Measurements from ENCODE around the gene LIAS. TPM values are rescaled to one million over a fixed set of nuclear protein-coding genes. Genes with fewer than 3 reads are reported as not detected.

LIAS gene
- total and polyA plus RNA-seq, 10 of the 15 experiments (the other 5 are each of a cell fraction or from before 2014, with no cell fraction given): 17.9 to 32.3 (median 26.4) TPM

DNA sequence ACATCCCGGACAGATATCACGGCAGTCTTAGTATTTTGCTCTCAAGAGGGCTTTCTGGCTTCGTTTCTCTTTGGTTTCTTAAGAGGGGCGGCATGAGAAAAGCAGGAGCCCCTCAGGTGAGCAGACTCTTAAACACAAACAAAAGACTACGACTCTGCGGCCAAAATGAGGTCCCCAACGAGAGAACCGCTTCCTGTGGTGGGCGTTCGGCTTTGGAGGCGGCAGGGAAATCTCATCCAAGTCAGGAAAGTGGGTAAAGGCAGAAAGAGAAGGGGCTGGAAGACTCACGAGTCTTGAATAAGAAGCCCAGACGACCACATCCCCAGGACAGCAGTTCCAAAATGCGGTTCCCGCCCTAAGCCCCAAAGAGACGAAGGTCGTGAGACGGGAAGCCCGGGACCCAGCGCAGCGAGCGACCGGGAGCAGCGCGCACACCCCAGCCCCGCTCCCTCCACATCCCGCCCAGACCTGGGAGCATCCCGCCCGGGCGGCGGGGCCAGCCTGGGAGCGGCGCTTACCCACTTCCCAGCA, 68.0 kb downstream of the LIAS start (continued):
- TF ChIP-seq BCL11A (IDR thresholded peaks at IDR 0.05; ENCODE audit: low read depth, low read length) (no peak), SUPT20H (IDR thresholded peaks at IDR 0.05; ENCODE audit: borderline replicate concordance, control insufficient read depth, low read depth, low read length) (no peak), NFXL1 (IDR thresholded peaks at IDR 0.05; ENCODE audit: borderline replicate concordance) (no peak), CBFB (IDR thresholded peaks at IDR 0.05; ENCODE audit: low read depth) (no peak), BHLHE40 (IDR thresholded peaks at IDR 0.05; ENCODE audit: borderline replicate concordance in 1 of 2, low read depth in 2 of 2, low read length in 1 of 2) (no peak), CHD4 (IDR thresholded peaks at IDR 0.05) (0 out of 2 replicates have a peak, but pooled peaks have one; percentile 10), SMAD5 (IDR thresholded peaks at IDR 0.05; ENCODE audit: low read depth) (no peak), GABPA (IDR thresholded peaks at IDR 0.05; ENCODE audit: low read depth) (0 out of 2 replicates have a peak, but pooled peaks have one; percentile 16), SRF (IDR thresholded peaks at IDR 0.05; ENCODE audit: low read depth in 2 of 2, low read length in 2 of 2) (no peak)
- TF ChIP-seq, protein P1, sequence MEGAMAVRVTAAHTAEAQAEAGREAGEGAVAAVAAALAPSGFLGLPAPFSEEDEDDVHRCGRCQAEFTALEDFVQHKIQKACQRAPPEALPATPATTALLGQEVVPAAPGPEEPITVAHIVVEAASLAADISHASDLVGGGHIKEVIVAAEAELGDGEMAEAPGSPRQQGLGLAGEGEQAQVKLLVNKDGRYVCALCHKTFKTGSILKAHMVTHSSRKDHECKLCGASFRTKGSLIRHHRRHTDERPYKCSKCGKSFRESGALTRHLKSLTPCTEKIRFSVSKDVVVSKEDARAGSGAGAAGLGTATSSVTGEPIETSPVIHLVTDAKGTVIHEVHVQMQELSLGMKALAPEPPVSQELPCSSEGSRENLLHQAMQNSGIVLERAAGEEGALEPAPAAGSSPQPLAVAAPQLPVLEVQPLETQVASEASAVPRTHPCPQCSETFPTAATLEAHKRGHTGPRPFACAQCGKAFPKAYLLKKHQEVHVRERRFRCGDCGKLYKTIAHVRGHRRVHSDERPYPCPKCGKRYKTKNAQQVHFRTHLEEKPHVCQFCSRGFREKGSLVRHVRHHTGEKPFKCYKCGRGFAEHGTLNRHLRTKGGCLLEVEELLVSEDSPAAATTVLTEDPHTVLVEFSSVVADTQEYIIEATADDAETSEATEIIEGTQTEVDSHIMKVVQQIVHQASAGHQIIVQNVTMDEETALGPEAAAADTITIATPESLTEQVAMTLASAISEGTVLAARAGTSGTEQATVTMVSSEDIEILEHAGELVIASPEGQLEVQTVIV (IDR thresholded peaks at IDR 0.05; ENCODE audit: borderline replicate concordance, partially characterized antibody): no peak
- TF ChIP-seq, protein P2, sequence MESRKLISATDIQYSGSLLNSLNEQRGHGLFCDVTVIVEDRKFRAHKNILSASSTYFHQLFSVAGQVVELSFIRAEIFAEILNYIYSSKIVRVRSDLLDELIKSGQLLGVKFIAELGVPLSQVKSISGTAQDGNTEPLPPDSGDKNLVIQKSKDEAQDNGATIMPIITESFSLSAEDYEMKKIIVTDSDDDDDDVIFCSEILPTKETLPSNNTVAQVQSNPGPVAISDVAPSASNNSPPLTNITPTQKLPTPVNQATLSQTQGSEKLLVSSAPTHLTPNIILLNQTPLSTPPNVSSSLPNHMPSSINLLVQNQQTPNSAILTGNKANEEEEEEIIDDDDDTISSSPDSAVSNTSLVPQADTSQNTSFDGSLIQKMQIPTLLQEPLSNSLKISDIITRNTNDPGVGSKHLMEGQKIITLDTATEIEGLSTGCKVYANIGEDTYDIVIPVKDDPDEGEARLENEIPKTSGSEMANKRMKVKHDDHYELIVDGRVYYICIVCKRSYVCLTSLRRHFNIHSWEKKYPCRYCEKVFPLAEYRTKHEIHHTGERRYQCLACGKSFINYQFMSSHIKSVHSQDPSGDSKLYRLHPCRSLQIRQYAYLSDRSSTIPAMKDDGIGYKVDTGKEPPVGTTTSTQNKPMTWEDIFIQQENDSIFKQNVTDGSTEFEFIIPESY (IDR thresholded peaks at IDR 0.05): no peak
- TF ChIP-seq, protein P3, sequence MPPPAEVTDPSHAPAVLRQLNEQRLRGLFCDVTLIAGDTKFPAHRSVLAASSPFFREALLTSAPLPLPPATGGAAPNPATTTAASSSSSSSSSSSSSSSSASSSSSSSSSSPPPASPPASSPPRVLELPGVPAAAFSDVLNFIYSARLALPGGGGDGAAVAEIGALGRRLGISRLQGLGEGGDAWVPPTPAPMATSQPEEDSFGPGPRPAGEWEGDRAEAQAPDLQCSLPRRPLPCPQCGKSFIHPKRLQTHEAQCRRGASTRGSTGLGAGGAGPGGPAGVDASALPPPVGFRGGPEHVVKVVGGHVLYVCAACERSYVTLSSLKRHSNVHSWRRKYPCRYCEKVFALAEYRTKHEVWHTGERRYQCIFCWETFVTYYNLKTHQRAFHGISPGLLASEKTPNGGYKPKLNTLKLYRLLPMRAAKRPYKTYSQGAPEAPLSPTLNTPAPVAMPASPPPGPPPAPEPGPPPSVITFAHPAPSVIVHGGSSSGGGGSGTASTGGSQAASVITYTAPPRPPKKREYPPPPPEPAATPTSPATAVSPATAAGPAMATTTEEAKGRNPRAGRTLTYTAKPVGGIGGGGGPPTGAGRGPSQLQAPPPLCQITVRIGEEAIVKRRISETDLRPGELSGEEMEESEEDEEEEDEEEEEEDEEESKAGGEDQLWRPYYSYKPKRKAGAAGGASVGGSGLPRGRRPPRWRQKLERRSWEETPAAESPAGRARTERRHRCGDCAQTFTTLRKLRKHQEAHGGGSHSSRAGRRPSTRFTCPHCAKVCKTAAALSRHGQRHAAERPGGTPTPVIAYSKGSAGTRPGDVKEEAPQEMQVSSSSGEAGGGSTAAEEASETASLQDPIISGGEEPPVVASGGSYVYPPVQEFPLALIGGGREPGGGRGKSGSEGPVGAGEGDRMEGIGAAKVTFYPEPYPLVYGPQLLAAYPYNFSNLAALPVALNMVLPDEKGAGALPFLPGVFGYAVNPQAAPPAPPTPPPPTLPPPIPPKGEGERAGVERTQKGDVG (CRISPR knock-in tag; IDR thresholded peaks at IDR 0.05): no peak
- TF ChIP-seq, protein P4, sequence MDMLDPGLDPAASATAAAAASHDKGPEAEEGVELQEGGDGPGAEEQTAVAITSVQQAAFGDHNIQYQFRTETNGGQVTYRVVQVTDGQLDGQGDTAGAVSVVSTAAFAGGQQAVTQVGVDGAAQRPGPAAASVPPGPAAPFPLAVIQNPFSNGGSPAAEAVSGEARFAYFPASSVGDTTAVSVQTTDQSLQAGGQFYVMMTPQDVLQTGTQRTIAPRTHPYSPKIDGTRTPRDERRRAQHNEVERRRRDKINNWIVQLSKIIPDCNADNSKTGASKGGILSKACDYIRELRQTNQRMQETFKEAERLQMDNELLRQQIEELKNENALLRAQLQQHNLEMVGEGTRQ (IDR thresholded peaks at IDR 0.05; ENCODE audit: borderline replicate concordance, low read depth, low read length): no peak
- TF ChIP-seq, protein P5, sequence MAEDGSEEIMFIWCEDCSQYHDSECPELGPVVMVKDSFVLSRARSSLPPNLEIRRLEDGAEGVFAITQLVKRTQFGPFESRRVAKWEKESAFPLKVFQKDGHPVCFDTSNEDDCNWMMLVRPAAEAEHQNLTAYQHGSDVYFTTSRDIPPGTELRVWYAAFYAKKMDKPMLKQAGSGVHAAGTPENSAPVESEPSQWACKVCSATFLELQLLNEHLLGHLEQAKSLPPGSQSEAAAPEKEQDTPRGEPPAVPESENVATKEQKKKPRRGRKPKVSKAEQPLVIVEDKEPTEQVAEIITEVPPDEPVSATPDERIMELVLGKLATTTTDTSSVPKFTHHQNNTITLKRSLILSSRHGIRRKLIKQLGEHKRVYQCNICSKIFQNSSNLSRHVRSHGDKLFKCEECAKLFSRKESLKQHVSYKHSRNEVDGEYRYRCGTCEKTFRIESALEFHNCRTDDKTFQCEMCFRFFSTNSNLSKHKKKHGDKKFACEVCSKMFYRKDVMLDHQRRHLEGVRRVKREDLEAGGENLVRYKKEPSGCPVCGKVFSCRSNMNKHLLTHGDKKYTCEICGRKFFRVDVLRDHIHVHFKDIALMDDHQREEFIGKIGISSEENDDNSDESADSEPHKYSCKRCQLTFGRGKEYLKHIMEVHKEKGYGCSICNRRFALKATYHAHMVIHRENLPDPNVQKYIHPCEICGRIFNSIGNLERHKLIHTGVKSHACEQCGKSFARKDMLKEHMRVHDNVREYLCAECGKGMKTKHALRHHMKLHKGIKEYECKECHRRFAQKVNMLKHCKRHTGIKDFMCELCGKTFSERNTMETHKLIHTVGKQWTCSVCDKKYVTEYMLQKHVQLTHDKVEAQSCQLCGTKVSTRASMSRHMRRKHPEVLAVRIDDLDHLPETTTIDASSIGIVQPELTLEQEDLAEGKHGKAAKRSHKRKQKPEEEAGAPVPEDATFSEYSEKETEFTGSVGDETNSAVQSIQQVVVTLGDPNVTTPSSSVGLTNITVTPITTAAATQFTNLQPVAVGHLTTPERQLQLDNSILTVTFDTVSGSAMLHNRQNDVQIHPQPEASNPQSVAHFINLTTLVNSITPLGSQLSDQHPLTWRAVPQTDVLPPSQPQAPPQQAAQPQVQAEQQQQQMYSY (CRISPR knock-in tag; IDR thresholded peaks at IDR 0.05): no peak
- TF ChIP-seq, protein P6, sequence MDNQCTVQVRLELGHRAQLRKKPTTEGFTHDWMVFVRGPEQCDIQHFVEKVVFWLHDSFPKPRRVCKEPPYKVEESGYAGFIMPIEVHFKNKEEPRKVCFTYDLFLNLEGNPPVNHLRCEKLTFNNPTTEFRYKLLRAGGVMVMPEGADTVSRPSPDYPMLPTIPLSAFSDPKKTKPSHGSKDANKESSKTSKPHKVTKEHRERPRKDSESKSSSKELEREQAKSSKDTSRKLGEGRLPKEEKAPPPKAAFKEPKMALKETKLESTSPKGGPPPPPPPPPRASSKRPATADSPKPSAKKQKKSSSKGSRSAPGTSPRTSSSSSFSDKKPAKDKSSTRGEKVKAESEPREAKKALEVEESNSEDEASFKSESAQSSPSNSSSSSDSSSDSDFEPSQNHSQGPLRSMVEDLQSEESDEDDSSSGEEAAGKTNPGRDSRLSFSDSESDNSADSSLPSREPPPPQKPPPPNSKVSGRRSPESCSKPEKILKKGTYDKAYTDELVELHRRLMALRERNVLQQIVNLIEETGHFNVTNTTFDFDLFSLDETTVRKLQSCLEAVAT (IDR thresholded peaks at IDR 0.05): no peak; the same call in none of the 2 replicates

Measured in GM12878 (cell line).